HCT116 (cell line): ENCODE measurements around the gene ATP5F1D.

Experiments
- ATF3 ChIP-seq: IDR thresholded peaks from 2 replicates; pipeline ENCODE4 v1.6.1; 2012
- CEBPB ChIP-seq: IDR thresholded peaks from 2 replicates; pipeline ENCODE4 v1.6.1; 2012; ENCODE audit warnings: low read depth
- CTCF ChIP-seq, 3 experiments: fragments of 200-600 bp in 1 of 3; sonication (generic) in 1 of 3; IDR thresholded peaks in 2 of 3; conservative IDR thresholded peaks in 1 of 3; 2 replicates each; pipeline ENCODE4 v1.5.1; 2012 to 2017; ENCODE audit warnings: low read depth in 2 of 3, low read length in 2 of 3, antibody characterized with exemption in 1 of 3, borderline replicate concordance in 1 of 3, control low read depth in 1 of 3, mild to moderate bottlenecking in 1 of 3, mixed read lengths in 1 of 3, mixed run types in 1 of 3, moderate library complexity in 1 of 3; ENCODE audit not compliant: insufficient read depth in 1 of 3
- EZH2 ChIP-seq: fragments of 200-600 bp; sonication (generic); IDR thresholded peaks from 2 replicates; pipeline ENCODE4 v1.6.1; 2017; ENCODE audit warnings: antibody characterized with exemption, mixed run types
- EZH2phosphoT487 ChIP-seq: fragments of 200-600 bp; IDR thresholded peaks from 2 replicates; pipeline ENCODE4 v1.6.1; 2018; ENCODE audit warnings: antibody characterized with exemption, borderline replicate concordance
- JUND ChIP-seq: IDR thresholded peaks from 2 replicates; pipeline ENCODE4 v1.6.1; 2012
- POLR2A ChIP-seq: IDR thresholded peaks from 2 replicates; pipeline ENCODE4 v1.7.0; 2011; ENCODE audit warnings: borderline replicate concordance; ENCODE audit not compliant: insufficient read depth, insufficient read length; ENCODE audit errors: extremely low read depth
- RAD21 ChIP-seq: IDR thresholded peaks from 2 replicates; pipeline ENCODE4 v1.6.1; 2012; ENCODE audit warnings: low read depth, mild to moderate bottlenecking
- SIN3A ChIP-seq: IDR thresholded peaks from 2 replicates; pipeline ENCODE4 v1.6.1; 2012; ENCODE audit warnings: low read depth
- YY1 ChIP-seq: IDR thresholded peaks from 2 replicates; pipeline ENCODE4 v1.6.1; 2011; ENCODE audit warnings: low read length, low read depth, moderate library complexity, mild to moderate bottlenecking; ENCODE audit not compliant: insufficient replicate concordance; ENCODE audit errors: extremely low read depth

DNA sequence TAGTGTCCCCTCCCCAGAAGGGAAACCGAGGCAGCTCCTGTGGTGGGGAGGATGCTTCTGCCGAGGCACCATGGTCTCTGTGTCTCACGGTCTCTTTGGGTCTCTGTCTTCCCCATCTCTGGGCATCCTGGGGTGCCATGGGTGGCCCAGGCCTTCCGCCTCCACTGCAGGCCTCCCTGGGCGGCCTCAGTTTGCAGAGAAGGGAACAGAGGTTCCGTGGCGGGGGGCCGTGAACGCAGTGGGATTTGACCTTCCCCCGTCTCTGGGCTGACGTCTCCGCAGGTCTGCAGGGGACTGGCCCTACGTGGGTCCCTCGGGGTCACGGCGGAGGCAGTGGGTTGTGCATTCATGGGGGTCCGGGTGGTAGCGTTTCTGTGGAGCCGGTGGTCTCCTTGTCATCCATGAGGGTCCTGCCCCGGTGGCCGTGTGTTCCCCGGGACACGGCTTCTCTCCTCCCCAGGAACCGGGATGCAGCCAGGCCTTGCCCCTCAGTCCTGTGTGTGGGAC lies 48.7 kb downstream of the ATP5F1D start:
- no peak for TF ChIP-seq EZH2
- TF ChIP-seq CEBPB: no peak
- no peak for TF ChIP-seq CTCF (IDR thresholded peaks at IDR 0.05 in 2 of 3, conservative IDR thresholded peaks at IDR 0.05 in 1 of 3; ENCODE audit: borderline replicate concordance in 1 of 3, insufficient read depth in 1 of 3, low read depth in 2 of 3, low read length in 2 of 3)
- no peak for TF ChIP-seq SIN3A
- no peak for TF ChIP-seq POLR2A
- no peak for TF ChIP-seq ATF3
- no peak for TF ChIP-seq JUND
- TF ChIP-seq EZH2phosphoT487: no peak
- TF ChIP-seq YY1: no peak
- TF ChIP-seq RAD21: no peak
